H1 (cell line): ENCODE results near the gene CLMP. TPM values are rescaled to one million over a fixed set of nuclear protein-coding genes. Genes with fewer than 3 reads are reported as not detected.

ENCODE experiments used
- CTCF ChIA-PET: fragments of 300-600 bp; sonication (Branson Sonifier 250); formaldehyde crosslinking; loops from one replicate; lab custom pipeline; 2021; ENCODE audit not compliant: partially characterized antibody; lab: Charles Lee
- POLR2A ChIA-PET: fragments of 300-600 bp; sonication (Branson Sonifier 250); formaldehyde crosslinking; loops from one replicate; lab custom pipeline; 2021; ENCODE audit warnings: inconsistent platforms; ENCODE audit not compliant: partially characterized antibody; lab: Charles Lee
- DNase-seq, 2 experiments: peaks; one replicate each; pipeline versions ENCODE4 v3.0.0 to v3.0.0-alpha.2; 2010 to 2022; ENCODE audit warnings: low spot score in 2 of 2, low read depth in 1 of 2, mixed read lengths in 1 of 2
- FAIRE-seq: peaks from 2 replicates; lab custom pipeline; 2011; peaks lifted over from hg19 to GRCh38; lab: Jason Lieb, UNC
- H2AFZ ChIP-seq: 2 replicates; pipeline ENCODE4 v1.8.1; 2012; ENCODE audit warnings: low read length, inconsistent platforms
- H2AK5ac ChIP-seq: 2 replicates; pipeline ENCODE4 v1.6.1; 2013; ENCODE audit warnings: low read depth, low read length
- H2BK120ac ChIP-seq: replicated peaks from 2 replicates; pipeline ENCODE3; 2013; ENCODE audit warnings: low read depth, low read length, inconsistent platforms
- H2BK12ac ChIP-seq: 2 replicates; pipeline ENCODE4 v1.6.1; 2013; ENCODE audit warnings: low read depth, low read length
- H2BK15ac ChIP-seq: 2 replicates; pipeline ENCODE4 v1.6.1; 2013; ENCODE audit warnings: low read length
- H2BK20ac ChIP-seq: 2 replicates; pipeline ENCODE4 v1.6.1; 2013; ENCODE audit warnings: low read length
- H2BK5ac ChIP-seq: 2 replicates; pipeline ENCODE4 v1.6.1; 2013; ENCODE audit warnings: low read depth, low read length
- H3K14ac ChIP-seq: 2 replicates; pipeline ENCODE4 v1.6.1; 2013; ENCODE audit warnings: inconsistent platforms; ENCODE audit not compliant: insufficient read length
- H3K18ac ChIP-seq: 2 replicates; pipeline ENCODE4 v1.6.1; 2013; ENCODE audit warnings: low read length; ENCODE audit errors: extremely low read depth
- H3K23ac ChIP-seq: 2 replicates; pipeline ENCODE4 v1.6.1; 2013; ENCODE audit warnings: inconsistent platforms; ENCODE audit not compliant: insufficient read length
- H3K23me2 ChIP-seq: 2 replicates; pipeline ENCODE4 v1.6.1; 2013; ENCODE audit warnings: low read depth, low read length
- H3K27ac ChIP-seq: 2 replicates; pipeline ENCODE4 v1.6.1; 2011; ENCODE audit warnings: low read depth, low read length, inconsistent platforms
- H3K27me3 ChIP-seq, 4 experiments: replicated peaks in 1 of 4; 1 replicate in 1 of 4; 2 replicates in 3 of 4; pipeline versions ENCODE4 v1.6.1 to v1.8.1; 2011 to 2013; ENCODE audit warnings: low read length in 3 of 4, mild to moderate bottlenecking in 3 of 4, inconsistent platforms in 2 of 4, mixed read lengths in 2 of 4, moderate library complexity in 1 of 4; ENCODE audit not compliant: control insufficient read depth in 3 of 4, insufficient read depth in 3 of 4; ENCODE audit errors: extremely low read depth in 1 of 4
- H3K36me3 ChIP-seq, 4 experiments: 2 replicates each; pipeline versions ENCODE4 v1.6.1 to v1.8.1; 2011 to 2013; ENCODE audit warnings: mild to moderate bottlenecking in 4 of 4, low read length in 3 of 4, moderate library complexity in 2 of 4, control low read depth in 1 of 4, inconsistent platforms in 1 of 4; ENCODE audit not compliant: insufficient read depth in 4 of 4, control insufficient read depth in 2 of 4
- H3K4ac ChIP-seq: replicated peaks from 2 replicates; pipeline ENCODE3; 2013; ENCODE audit warnings: low read length, low read depth, mixed read lengths, inconsistent platforms; ENCODE audit not compliant: insufficient read length
- H3K4me1 ChIP-seq, 4 experiments: replicated peaks in 1 of 4; 1 replicate in 1 of 4; 2 replicates in 3 of 4; pipeline versions ENCODE4 v1.6.1 to v1.8.1; 2011 to 2013; ENCODE audit warnings: low read length in 3 of 4, inconsistent platforms in 2 of 4, mixed read lengths in 1 of 4; ENCODE audit not compliant: insufficient read depth in 4 of 4, control insufficient read depth in 3 of 4
- H3K4me2 ChIP-seq, 2 experiments: 2 replicates each; pipeline versions ENCODE4 v1.6.1 to v1.8.1; 2011 to 2013; ENCODE audit warnings: low read depth in 2 of 2, low read length in 2 of 2, control low read depth in 1 of 2, inconsistent platforms in 1 of 2, mild to moderate bottlenecking in 1 of 2; ENCODE audit not compliant: insufficient read depth in 1 of 2
- H3K4me3 ChIP-seq, 4 experiments: fragments of 200-600, 300-600 bp in 1 of 4; sonication (generic), shearing (Covaris generic), sonication (Bioruptor Twin) in 1 of 4; 2 replicates each; pipeline versions ENCODE4 v1.5.1 to v1.8.1; 2011 to 2016; ENCODE audit warnings: low read length in 4 of 4, low read depth in 3 of 4, control low read depth in 2 of 4, inconsistent platforms in 2 of 4, mild to moderate bottlenecking in 2 of 4, mixed read lengths in 1 of 4, moderate library complexity in 1 of 4; ENCODE audit not compliant: insufficient read depth in 2 of 4; ENCODE audit errors: extremely low read depth in 1 of 4
- H3K56ac ChIP-seq: replicated peaks from 2 replicates; pipeline ENCODE3; 2013; ENCODE audit warnings: low read depth, mild to moderate bottlenecking, mixed read lengths, low read length, inconsistent platforms; ENCODE audit not compliant: insufficient read length
- H3K79me1 ChIP-seq: 2 replicates; pipeline ENCODE4 v1.6.1; 2013; ENCODE audit warnings: low read depth, low read length, control low read depth
- H3K79me2 ChIP-seq, 2 experiments: 2 replicates each; pipeline versions ENCODE4 v1.6.1 to v1.8.1; 2012 to 2013; ENCODE audit warnings: low read length in 2 of 2, mild to moderate bottlenecking in 2 of 2, inconsistent platforms in 1 of 2; ENCODE audit not compliant: insufficient read depth in 2 of 2, control insufficient read depth in 1 of 2
- H3K9ac ChIP-seq, 4 experiments: replicated peaks in 1 of 4; 1 replicate in 1 of 4; 2 replicates in 3 of 4; pipeline versions ENCODE4 v1.6.1 to v1.8.1; 2011 to 2013; ENCODE audit warnings: low read depth in 3 of 4, low read length in 3 of 4, control low read depth in 2 of 4, mild to moderate bottlenecking in 2 of 4, moderate library complexity in 2 of 4, inconsistent platforms in 1 of 4; ENCODE audit errors: extremely low read depth in 1 of 4
- H3K9me3 ChIP-seq, 2 experiments: 2 replicates each; pipeline versions ENCODE4 v1.6.1 to v1.8.1; 2012 to 2013; ENCODE audit warnings: mild to moderate bottlenecking in 2 of 2, moderate library complexity in 2 of 2, control low read depth in 1 of 2, inconsistent platforms in 1 of 2, low read depth in 1 of 2, low read length in 1 of 2, mixed read lengths in 1 of 2; ENCODE audit not compliant: insufficient read depth in 2 of 2
- H4K20me1 ChIP-seq, 2 experiments: replicated peaks in 1 of 2; 2 replicates each; pipeline versions ENCODE3 to v1.8.1; 2011 to 2013; ENCODE audit warnings: inconsistent platforms in 2 of 2, low read length in 2 of 2, mild to moderate bottlenecking in 1 of 2; ENCODE audit not compliant: insufficient read depth in 2 of 2, control insufficient read depth in 1 of 2
- H4K5ac ChIP-seq: 2 replicates; pipeline ENCODE4 v1.6.1; 2013; ENCODE audit warnings: low read length, low read depth, mixed read lengths, inconsistent platforms; ENCODE audit not compliant: insufficient read length
- H4K8ac ChIP-seq: 2 replicates; pipeline ENCODE4 v1.8.0; 2013; ENCODE audit warnings: mild to moderate bottlenecking, moderate library complexity, low read length, inconsistent platforms; ENCODE audit not compliant: insufficient read depth; ENCODE audit errors: extremely low read depth
- H4K91ac ChIP-seq: replicated peaks from 2 replicates; pipeline ENCODE3; 2013; ENCODE audit warnings: low read length, mixed read lengths, inconsistent platforms; ENCODE audit not compliant: insufficient read length
- RBBP5 ChIP-seq: IDR thresholded peaks from 2 replicates; pipeline ENCODE4 v1.7.1; 2012; ENCODE audit warnings: low read depth, mild to moderate bottlenecking, inconsistent platforms, low read length, moderate library complexity, borderline replicate concordance
- YY1 ChIP-seq: IDR thresholded peaks from 2 replicates; pipeline ENCODE4 v1.6.1; 2011; ENCODE audit warnings: low read depth, mild to moderate bottlenecking, low read length
- WGBS, 2 experiments: shearing (Covaris generic) in 1 of 2; methylation state at CpG; one replicate each; pipeline versions ENCODE4 v1.1.6 to v1.1.7; 2013 to 2015; ENCODE audit warnings: low lambda C conversion rate in 2 of 2, mixed read lengths in 2 of 2, inconsistent platforms in 1 of 2, low coverage in 1 of 2, missing lambda C conversion rate in 1 of 2; ENCODE audit not compliant: insufficient replicate concordance in 2 of 2, insufficient coverage in 1 of 2, insufficient read length in 1 of 2; ENCODE audit errors: extremely low coverage in 1 of 2, missing lambda C conversion rate in 1 of 2; 5-methylcytosine and 5-hydroxymethylcytosine counted together
- polyA plus RNA-seq, 7 experiments: library from polyadenylated mRNA; depleted of rRNA in 3 of 7; stranded (reverse) in 5 of 7; unstranded in 2 of 7; fragments of >200 nt in 5 of 7; fragments of 200-250 nt in 2 of 7; gene quantifications; 1 replicate in 5 of 7; 2 replicates in 1 of 7; 4 replicates in 1 of 7; pipeline versions ENCODE4 v1.2.1 to v1.2.3, GENCODE V29; 2011 to 2013; ENCODE audit warnings: missing spikeins in 2 of 7, mixed read lengths in 2 of 7
- total RNA-seq: library from RNA; stranded (reverse); fragmentation: NEBNext Ultra II Directional; extraction: Animal tissue kit (Norgen Biotek cat#: 25700); gene quantifications from 2 replicates; pipeline ENCODE4 v1.2.1, GENCODE V29; 2021

The CLMP gene
- total and polyA plus RNA-seq, 2 of the 8 experiments (the other 6 are each of a cell fraction or from before 2014, with no cell fraction given) = 9.9 to 24.1 TPM

DNA sequence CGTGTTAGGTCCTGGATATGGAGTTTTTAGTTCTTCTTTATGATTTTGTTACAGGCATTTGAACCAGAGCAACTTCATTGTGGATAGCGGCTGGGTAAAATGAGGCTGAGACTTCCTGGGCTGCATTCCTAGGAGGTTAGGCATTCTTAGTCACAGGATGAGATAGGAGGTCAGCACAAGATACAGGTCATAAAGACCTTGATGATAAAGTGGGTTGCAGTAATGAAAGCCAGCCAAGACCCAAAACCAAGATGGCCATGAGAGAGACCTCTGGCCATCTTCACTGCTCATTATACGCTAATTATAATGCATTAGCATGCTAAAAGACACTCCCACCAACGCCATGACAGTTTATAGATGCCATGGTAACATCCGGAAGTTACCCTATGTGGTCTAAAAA is 23.4 kb upstream of the CLMP start:
- TF ChIP-seq YY1 = peak; percentile 80
- no peak for TF ChIP-seq RBBP5
- Histone ChIP-seq H3K23me2 (no peaks in the 10 kb centered on the region), H3K9ac (no peak overlapping the region), H3K79me2 (no peaks in the 10 kb centered on the region), H3K4me1 (peaks cover 0 to 8% (median 6%) of the 10 kb centered on the region in 4 experiments; a peak in 4 of 7 replicates), H3K4me2 (no peak overlapping the region), H3K18ac (no peak overlapping the region), H4K20me1 (no peaks in the 10 kb centered on the region), H2BK12ac (peak overlapping the region; percentile 71; the same call in 1 of the 2 replicates), H3K9me3 (no peaks in the 10 kb centered on the region), H2BK5ac (peak overlapping the region; percentile 26; the same call in 1 of the 2 replicates), H3K36me3 (no peaks in the 10 kb centered on the region; a peak in 1 of 8 replicates), H4K5ac (no peak overlapping the region), H2AK5ac (no peak overlapping the region), H2BK15ac (no peak overlapping the region), H3K27me3 (peaks cover 0 to 1% (median 0%) of the 10 kb centered on the region in 4 experiments; a peak in 1 of 7 replicates), H2AFZ (no peak overlapping the region), H3K79me1 (no peaks in the 10 kb centered on the region), H3K14ac (no peak overlapping the region), H2BK20ac (peak overlapping the region; percentile 0; the same call in 1 of the 2 replicates), H3K4me3 (no peak overlapping the region), H4K91ac (no peak overlapping the region), H2BK120ac (no peak overlapping the region), H4K8ac (no peak overlapping the region), H3K23ac (no peak overlapping the region), H3K27ac (no peak overlapping the region), H3K56ac (no peak overlapping the region), H3K4ac (no peak overlapping the region)
- POLR2A ChIA-PET = interaction anchor here (2.0 to 4.0 kb wide), 2 partner anchors 15 to 22 kb away, joined by 6 to 14 read pairs; no protein-coding TSS in a partner anchor
- no peak for FAIRE-seq
- CTCF ChIA-PET = interaction anchor here (0.7 to 2.8 kb wide), 7 partner anchors 12 to 107 kb away, joined by 3 to 13 read pairs (median 4); no protein-coding TSS in a partner anchor
- 66% methylated on average over 5 of the region's 5 CpGs; no CpG with 5 or more reads in 1 of the 2 experiments for WGBS, 2 experiments
- no peak for DNase-seq
